GM20431 (cell line): ENCODE data around the gene SLC26A6.

ENCODE experiments used
- in situ Hi-C: fragments of 300-500 bp; cut with MseI, MboI; formaldehyde crosslinking; loops from one replicate; pipeline ENCODE4 v1.15.0; 2020; ENCODE audit warnings: low sequenced_read_pairs; ENCODE audit not compliant: unreplicated experiment

Gene SLC26A6

DNA sequence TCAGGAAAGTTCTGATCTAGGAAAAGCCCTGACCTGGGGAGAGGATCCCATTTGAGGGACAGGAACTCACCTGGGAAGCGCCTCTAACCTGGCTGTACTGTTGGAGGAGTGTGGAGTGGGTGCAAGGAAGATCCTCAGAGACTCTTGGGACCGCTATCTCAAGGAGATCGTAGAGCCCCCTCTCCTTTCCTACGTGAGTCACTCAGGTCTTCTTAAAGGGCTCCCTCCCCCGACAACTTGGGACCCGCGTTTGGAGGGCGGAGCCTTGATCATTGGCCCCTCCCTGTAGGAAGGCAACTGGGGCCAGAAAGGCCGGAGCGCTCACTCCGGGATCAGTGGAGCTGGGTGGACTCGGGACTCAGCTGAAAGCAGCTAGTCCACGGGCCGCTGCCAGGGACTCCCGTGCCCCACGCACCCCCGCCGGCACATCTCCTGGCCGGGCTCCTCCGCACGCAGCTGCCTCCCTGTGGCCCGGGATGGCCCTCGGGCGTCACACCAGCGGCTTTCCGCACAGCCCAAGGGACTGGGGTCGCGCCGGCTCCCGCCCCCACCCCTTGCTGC is 520 bp downstream of the SLC26A6 start:
- in situ Hi-C loops, result no loop called here

DNA sequence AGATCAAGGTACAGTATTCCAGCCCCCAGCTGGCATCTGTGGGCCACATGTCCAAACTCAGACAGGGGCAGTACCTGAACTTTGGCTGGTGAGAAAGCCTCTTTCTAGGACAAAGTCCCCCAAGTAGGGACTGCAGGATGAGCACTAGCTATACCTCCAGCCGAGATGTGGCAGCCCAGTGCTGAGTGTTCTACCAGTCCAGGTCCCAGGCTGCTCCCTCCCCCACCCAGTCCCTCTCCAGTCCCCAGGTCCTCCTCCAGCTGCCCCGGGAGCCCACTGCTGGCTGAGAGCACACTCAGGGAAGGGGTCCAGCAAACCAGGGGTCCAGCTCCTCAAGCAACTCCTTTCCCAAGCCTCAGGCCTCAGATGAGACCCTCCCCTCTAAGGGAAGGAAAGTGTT is 1.5 kb downstream of the SLC26A6 start:
- in situ Hi-C loops, result no loop called here

DNA sequence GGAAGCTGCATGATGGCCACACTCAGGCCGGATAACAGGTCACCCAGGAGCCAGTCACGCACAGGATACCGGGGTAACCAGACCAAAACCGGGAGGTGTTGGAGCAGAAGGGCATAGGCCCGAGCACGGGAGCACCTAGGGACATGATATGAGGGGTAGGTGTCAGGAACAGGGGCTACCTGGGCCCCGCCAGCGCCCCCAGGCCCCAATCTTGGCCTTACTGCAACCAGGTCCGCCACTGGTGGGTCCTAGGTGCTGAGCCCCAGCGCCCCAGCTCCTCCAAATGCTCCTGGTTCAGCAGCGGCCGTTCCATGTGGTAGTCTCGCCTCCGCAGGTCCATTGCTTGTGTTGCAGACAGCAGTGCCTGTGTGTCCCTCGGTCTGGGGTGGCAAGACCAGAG is 2.0 kb downstream of the SLC26A6 start:
- in situ Hi-C loops, result no loop called here

DNA sequence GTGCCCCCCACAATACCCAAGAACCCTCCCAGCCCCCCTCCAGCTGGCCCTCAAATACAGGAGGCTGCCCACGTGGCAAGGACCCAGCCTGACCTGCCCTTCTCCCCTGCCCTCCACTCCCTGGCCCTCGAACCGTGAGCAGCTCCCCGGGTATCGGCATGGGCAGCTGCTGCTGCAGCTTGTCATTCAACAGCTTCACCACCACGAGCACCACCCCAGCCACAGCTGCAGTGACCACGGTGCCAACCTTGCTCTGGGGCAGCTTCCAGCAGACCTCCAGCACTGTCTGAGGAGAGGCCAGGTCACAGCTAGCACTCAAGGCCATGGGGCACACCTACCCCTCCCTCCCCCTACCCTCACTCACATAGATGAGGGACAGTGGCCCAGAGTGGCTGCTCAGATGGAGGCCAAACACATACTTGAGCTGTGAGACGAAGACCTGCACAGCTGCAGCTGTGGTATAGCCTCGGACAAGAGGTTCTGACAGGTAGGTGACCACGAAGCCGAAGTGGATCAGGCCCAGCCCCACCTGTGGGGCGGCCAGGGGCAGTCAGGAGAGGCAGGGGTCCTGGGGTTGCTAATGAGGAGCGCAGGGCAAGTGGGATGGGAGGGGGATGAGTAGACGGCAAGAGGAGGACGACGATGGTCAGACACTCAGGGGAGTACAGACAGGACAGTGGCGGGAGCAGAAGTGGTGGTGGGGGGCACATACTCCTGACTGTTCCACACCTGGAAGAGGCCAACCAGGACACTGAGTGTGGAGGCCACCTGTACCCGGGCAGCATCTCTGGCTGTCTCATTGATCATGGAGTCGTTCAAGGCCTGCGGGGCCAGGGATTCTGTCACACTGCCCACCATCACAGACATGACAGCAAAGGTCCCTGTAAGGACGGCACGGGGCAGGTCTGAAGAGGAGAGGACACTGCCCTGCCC is 3.5 kb downstream of the SLC26A6 start:
- in situ Hi-C loops, result no loop called here

DNA sequence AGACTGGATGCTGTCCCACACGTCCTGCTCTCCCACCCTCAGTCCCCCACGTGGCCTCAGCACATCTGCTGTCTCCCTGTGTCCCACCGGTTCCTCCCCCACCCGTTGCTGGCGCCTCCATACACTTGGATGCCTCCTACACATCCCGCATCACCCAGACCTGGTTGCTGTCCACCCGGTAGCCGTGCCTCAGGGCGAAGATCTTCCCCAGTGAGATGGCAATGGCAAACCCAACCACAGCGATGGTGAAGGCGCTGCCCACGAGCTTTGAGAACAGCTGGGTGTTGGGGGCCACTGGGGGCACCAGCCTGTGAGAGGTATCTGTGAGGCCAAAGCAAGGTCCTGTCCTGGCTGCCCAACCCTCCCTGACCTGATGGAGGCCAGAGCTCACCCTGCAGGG is 4.4 kb downstream of the SLC26A6 start:
- in situ Hi-C loops, result no loop called here

DNA sequence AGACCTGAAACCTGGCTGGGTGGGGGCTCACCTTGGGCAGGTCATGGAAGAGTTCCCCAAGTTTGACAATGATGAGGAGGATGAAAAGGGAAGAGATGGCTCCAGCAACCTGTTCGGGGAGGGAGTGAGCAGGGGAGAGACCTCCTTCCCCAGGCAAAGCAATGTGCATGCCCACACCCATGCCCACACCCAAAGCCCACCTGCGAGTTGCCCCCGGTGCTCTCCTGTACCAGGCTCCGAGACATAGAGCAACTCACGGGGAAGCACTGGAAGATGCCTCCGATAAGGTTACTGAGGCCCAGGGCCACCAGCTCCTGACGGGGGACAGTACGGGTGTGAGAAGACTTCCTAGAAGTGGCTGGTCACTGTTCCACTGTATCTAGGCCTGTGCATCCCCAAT is 4.9 kb downstream of the SLC26A6 start:
- in situ Hi-C loops, result no loop called here

DNA sequence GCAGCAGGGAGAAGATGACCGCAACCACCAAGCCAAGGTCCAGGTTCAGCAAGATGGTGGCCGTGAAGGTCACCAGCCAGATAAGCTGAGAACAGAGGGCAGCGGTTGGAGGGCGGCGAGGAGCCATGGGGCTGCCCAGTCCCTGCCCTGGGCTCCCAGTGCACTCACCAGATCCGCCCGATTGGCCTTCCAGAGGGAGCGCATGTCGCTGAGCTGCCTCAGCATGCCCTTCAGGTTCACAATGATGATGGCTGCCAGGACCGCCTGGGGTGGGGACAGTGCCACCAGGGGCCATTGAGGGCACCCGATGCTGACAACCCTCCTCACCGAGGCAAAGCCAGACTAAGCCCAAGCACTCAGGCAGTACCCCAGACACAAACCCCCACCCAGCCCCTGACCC is 5.4 kb downstream of the SLC26A6 start:
- in situ Hi-C loops, result no loop called here

DNA sequence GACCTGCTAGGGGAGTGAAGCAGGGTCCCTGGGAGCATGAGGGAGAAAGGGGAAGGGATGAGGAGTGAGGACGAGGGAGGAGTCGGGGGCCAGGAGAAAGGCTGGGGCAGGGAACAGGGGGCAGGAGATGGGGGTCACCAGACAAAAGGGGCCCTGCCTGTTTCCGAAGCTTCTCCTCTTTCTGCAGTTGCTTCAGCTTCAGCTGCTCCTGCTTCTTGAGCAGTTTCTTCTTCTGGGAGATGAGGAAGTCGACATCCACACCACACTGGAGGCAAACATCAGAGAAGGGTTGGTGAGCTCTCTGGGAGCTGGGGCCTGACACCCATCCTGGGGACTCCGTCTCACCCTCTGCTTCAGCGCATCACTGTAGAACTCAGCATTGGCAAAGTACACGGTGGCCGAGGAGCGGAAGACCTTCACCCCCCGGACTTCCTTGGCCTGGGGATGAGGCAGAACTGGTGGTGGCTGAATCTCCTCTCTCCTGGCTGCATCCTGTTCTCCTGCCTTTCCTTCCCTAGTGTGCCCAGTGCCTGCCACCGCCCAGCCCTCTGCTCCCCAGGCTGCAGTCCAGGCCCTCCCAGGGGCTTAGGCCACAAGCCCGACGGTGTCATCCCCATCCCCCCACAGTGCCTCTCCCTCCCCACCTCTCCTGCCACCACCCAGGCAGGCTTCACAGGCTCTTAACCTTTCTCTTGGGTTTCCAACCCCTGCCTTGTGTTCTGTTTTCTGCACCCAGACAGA is 6.8 kb downstream of the SLC26A6 start:
- in situ Hi-C loops, result no loop called here

DNA sequence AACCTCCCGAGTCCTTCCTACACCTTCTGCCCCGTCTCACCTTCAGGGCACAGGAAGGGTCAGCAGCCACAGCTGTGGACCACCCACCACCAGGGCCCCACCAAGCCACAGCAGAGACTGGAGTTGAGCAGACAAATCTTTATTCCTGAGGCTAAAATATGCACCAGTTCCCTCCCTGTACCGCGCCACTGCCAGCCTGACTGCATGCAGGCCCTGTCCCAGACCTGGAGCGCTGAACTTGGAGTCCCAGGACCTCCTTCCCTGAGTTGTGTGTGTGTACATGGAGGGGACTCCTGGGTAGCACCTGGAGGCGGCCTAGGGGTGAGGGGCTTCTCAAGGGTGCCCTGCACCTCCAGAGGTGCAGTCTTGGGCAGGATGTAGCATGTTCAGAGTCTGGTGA is 9.7 kb downstream of the SLC26A6 start:
- in situ Hi-C loops, result no loop called here

DNA sequence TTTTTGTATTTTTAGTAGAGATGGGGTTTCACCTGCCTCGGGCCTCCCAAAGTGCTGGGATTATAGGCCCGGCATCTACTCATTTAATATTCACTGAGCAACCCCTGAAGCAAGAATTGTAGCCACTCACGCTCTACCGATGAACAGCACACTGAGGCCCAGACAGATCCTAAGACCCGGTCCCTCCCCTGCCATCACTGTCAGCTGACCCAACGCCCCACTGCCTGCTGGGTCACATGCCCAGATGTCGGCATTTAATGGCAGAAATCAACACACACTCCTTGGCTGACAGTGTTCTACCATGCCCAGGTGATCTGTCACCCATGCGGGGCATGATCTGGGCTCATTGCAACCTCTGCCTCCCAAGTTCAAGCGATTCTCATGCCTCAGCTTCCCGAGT is 10.5 kb downstream of the SLC26A6 start:
- in situ Hi-C loops, result no loop called here

DNA sequence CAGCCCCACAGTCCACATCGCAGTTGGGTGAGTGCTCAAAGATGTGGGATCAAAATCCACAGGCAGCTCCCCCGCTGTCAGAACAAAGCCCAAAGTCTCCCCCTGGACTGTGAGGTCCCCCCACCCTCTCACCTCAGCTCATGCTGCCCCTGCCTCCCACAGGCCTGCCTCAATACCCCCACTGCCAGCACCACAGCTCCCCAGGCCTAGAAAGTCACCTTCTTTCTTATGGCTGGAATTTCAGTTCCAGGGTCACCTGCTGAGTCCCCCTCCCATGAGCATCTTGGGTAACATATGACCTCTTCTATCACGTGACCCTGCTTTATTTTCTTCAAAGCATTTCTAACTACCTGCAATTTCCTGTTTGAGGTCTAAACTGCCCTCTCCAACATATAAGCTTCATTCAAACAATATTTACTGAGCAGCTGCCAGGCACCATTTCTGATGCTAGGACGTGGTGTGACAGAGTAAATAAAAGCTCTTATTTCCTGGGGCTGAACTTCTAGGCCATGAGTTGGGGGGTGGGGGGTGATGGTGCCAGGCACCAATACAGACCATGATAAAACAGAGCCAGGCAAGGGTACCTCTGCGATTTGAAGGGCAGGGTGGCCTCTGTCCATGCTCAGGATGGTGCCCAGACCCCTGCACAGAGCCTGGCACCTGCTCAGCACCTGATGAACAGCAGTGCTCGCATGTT is 11.3 kb downstream of the SLC26A6 start:
- in situ Hi-C loops, result no loop called here

DNA sequence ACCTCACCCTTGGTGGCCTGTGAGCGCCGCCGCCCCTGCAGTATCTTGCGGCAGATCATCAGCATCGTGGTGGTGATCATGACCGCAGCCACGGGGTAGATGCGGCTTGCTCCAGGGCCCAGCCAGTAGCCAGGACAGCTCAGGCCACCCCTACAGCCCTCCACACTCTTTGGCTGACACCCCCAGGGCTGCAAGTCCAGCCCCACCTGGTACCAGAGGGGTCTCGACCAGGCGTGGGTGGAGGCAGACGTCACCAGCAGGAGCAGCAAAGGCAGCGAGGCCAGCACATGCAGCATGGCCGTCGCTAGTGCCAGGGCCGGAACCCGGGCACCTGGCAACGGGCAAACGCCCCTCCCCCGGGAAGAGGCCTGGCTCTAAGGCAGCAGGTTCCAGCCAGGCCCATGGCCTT is 13.8 kb downstream of the SLC26A6 start, which contains the start of gene TMEM89:
Gene TMEM89, minus strand, starts transcription at position 309 of the 409 bp plus-strand sequence. Its CDS starts 13 bp downstream, at position 296.
- in situ Hi-C loops, result no loop called here

DNA sequence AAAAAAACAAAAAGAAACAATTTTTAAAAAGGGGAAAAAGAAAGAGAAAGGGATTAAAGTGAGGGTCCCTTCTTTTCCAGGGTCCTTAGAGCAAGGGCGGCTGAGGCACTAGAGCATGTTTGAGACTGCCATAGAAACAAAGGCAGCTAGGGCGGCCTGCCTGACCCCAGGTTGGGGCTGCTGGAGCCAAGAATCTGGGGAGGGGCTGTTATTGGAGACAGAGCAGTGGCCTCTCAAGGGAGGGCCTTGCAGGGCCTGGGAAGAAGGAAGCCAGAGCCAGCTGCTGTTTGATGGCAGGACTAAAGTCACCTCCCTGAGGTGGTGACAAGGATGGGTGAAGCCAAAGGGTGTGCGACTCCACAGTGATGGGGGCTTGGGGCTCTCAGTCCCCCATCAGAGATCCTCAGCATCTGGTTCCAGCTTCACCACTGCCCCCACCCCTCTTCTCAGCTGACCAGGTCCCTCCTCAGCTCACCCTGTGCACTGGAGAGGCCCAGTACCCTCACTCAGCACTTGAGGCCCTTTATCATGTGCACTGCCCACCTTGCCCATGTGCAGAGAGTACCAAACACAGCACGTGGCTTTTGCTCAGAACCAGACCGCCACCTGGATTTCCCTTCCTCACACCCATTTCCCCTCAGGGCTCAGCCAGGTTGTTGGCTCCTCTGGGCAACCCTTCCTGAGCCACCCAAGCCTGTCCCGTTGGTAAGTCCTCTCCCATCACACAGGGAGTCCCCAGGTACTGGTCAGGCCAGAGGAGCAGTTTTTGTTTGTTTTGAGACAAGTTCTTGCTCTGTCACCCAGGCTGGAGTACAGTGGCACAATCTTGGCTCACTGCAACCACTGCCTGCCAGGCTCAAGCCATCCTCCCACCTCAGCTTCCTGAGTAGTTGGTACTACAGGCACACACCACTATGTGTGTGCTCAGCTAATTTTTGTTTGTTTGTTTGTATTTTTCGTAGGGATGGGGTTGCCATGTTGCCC is 15.4 kb downstream of the SLC26A6 start:
- in situ Hi-C loops, result no loop called here

DNA sequence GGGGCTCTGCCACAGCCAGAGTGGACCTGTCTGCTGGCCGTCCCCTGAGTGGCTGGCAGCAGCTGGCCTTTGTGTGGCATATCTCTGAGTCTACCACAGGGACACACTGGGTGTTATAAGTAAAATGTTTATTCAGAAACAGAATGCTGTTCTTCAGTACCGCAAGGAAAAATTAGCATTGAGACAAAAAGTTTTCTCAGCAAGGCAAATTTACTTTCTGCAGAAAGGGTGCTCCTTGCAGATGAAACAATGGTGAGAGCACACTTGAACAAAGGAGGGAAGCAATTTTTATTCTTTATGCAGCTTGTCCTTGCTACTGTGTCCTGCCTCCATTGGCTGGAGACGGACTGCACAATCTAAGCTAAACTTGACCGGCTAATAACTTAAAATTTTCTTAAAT is 17.7 kb downstream of the SLC26A6 start:
- in situ Hi-C loops, result no loop called here

DNA sequence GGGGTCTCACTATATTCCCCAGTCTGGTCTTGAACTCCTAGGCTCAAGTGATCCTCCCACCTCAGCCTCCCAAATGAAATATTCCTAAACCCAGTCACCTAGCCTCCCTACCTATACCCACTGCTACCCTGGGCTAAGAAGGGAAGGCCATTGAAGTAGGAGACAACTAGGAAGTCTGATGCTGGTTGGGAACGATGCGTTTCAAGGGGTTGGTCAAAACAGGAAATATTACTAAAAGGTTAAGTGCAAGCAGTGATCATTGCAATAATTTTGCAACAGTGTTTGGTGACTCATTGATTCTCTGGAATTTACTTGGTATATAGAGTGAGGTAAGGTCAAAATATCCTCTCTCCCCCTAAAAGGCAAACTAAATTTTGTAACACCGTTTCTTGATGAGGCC is 21.2 kb downstream of the SLC26A6 start:
- in situ Hi-C loops, result no loop called here

DNA sequence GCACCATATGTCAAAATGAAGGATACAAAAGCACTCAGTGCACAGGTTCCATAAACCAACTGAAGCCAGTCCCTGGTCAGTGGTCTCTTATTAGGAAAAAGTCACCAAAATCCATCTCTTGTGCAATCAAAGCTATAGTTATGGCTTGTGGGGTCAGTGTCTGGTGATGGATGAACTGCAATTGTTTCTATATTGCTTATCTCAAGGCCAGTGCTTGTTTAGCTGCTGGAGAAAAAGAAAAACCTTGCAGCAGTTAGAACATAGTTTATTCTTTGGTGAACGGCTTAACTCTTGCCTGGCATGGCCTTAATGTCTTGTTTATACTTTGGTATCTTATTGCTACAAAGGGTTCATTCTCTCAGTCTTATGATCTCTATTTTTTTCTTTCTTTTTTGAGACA is 23.0 kb downstream of the SLC26A6 start:
- in situ Hi-C loops, result no loop called here

DNA sequence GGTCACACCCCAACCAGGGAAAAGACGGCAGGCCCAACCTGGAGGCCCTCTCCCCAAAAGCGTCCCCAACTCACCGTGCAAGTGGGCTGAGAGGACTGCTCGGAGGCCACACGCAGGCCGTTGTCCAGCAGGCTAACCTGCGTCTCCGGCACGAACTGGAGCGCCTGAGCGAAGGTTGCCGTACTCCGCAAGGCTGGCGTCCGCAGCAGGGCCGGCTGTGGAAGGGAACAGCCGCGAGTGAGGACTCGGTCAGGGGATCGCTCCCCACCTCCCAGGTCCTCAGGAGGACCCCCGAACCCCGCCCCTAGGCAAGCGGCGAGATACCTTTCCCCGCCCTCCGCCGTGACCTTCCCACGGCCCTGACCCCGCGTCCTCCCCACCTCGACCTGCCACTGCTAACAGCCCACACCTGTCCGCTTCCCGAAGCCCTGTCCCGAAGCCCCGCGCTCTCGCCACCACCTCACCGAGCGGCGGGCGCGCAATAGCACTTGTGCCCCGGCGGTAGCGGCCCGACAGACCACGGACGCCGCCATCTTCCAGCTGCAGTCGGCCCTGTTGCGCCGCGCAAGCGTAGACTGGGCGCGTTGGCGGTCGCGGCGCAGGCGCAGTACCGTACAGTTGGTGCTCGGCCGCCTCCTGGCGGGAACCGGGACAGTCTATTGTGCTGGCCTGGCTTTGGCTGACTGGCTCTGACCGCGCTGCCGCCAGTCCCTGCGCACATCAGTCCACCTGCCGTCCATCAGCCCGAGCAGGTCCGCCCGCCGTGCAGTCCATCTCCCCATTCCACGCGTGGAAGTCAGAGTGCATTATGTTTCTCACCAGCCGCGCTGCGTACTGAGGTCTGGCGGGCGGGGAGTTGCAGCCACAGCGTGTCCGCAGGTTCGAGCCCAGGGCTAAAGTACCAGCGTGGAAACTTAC is 25.9 kb downstream of the SLC26A6 start, which contains the start of gene UQCRC1:
Gene UQCRC1, minus strand, starts transcription at position 559 of the 918 bp plus-strand sequence. Its CDS starts 26 bp downstream, at position 533.
- in situ Hi-C loops, result no loop called here

DNA sequence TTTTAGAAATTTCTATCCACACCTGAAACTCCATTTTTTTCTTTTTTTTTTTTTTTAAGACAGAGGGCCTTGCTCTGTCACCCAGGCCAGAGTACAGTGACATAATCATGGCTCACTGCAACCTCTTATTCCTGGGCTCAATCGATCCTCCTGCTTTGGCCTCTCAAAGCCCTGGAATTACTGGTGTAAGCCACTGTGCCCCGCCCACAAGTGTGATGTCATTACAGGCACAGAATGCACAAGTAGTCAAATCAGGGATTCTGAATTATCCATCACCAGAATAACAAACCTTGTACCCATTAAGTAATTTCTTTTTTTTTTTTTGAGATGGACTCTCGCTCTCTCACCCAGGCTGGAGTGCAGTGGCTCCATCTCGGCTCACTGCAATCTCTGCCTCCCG is 27.7 kb downstream of the SLC26A6 start:
- in situ Hi-C loops, result no loop called here
